Ascending aorta (tissue), 2 donors: ENCODE data around the gene ATP1B2. TPM values are rescaled to one million over a fixed set of nuclear protein-coding genes. Genes with fewer than 3 reads are reported as not detected.
"Not testable (repeated sequence)": the region's sequence is repeated elsewhere in the genome, so short reads cannot be mapped to it uniquely, and the experiment has no call there.

ENCODE experiments used
- DNase-seq, 2 donors: peaks; one replicate each; pipeline ENCODE4 v3.0.0-alpha.2; 2019; ENCODE audit warnings: low spot score in 2 of 2
- H3K27ac ChIP-seq, 2 donors: fragments of 200-600 bp; sonication (generic); one replicate each; pipeline ENCODE4 v1.5.1; 2016 to 2017; ENCODE audit warnings: mild to moderate bottlenecking in 1 of 2
- H3K27me3 ChIP-seq: fragments of 200-600 bp; sonication (generic); one replicate; pipeline ENCODE4 v1.5.1; 2017
- H3K36me3 ChIP-seq, 2 donors: fragments of 200-600 bp; sonication (generic); one replicate each; pipeline ENCODE4 v1.5.1; 2016
- H3K4me1 ChIP-seq, 2 donors: fragments of 200-600 bp; sonication (generic); one replicate each; pipeline ENCODE4 v1.5.1; 2016 to 2017; ENCODE audit warnings: mild to moderate bottlenecking in 1 of 2
- H3K4me3 ChIP-seq, 2 donors: fragments of 200-600 bp; sonication (generic); one replicate each; pipeline ENCODE4 v1.5.1; 2016 to 2017; ENCODE audit warnings: mild to moderate bottlenecking in 1 of 2
- H3K9me3 ChIP-seq, 2 donors: fragments of 200-600 bp; sonication (generic); one replicate each; pipeline ENCODE4 v1.5.1; 2016
- CTCF ChIP-seq, 3 experiments: fragments of 200-600 bp in 2 of 3; fragments of 450-650 bp in 1 of 3; sonication (generic) in 2 of 3; IDR thresholded peaks; one replicate each; pipeline ENCODE4 v1.5.1; 2016 to 2019; ENCODE audit warnings: antibody characterized with exemption in 3 of 3, mild to moderate bottlenecking in 1 of 3, moderate library complexity in 1 of 3
- intact Hi-C: fragments of 100-400 bp; cut with DNase I; formaldehyde crosslinking; loops from one replicate; pipeline ENCODE4 v1.15.1; 2023
- total RNA-seq: library from RNA; depleted of rRNA; stranded (reverse); fragments of >200 nt; gene quantifications from one replicate; pipeline ENCODE4 v1.1.0, GENCODE V29; 2016

ATP1B2 gene
- total RNA-seq, 1 donor from 2014 or later: 0.11 TPM

GRCh38 chr17:7623661-7624060 is 27.1 kb upstream of the ATP1B2 start:
- TF ChIP-seq CTCF (IDR thresholded peaks at IDR 0.05): no peak
- Histone ChIP-seq H3K4me1 (peaks cover 0 to 4% of the 10 kb centered on the region in 2 donors), H3K4me3 (no peak overlapping the region), H3K9me3 (no peaks in the 10 kb centered on the region), H3K27ac (no peak overlapping the region), H3K27me3 (no peaks in the 10 kb centered on the region), H3K36me3 (no peaks in the 10 kb centered on the region)
- no peak for DNase-seq
- intact Hi-C loops: no loop called here

- not testable (repeated sequence) for H3K4me1 ChIP-seq, H3K36me3 ChIP-seq, H3K4me3 ChIP-seq, H3K27ac ChIP-seq, H3K9me3 ChIP-seq, H3K27me3 ChIP-seq, DNase-seq
- intact Hi-C loops: loop anchor here (2.0 kb wide), 1 partner anchor 63 kb away; the partner anchor contains the start of gene WRAP53
Observed at GRCh38 chr17:7625749-7626148, 25.0 kb upstream of the ATP1B2 start.

GRCh38 chr17:7626307-7626706 is 24.4 kb upstream of the ATP1B2 start:
- Histone ChIP-seq H3K4me1 (peaks cover 0 to 4% of the 10 kb centered on the region in 2 donors), H3K27ac (no peak overlapping the region), H3K4me3 (no peak overlapping the region), H3K27me3 (no peaks in the 10 kb centered on the region), H3K36me3 (no peaks in the 10 kb centered on the region), H3K9me3 (no peaks in the 10 kb centered on the region)
- TF ChIP-seq CTCF (IDR thresholded peaks at IDR 0.05): no peak
- intact Hi-C loops: loop anchor here (2.0 kb wide), 1 partner anchor 62 kb away; the partner anchor contains the start of gene WRAP53
- no peak for DNase-seq

- H3K9me3 ChIP-seq: no peaks in the 10 kb centered on the region
- no peak for DNase-seq
- peak overlapping the region; percentile 70 to 76 for H3K4me3 ChIP-seq
- TF ChIP-seq CTCF (IDR thresholded peaks at IDR 0.05): no peak
- intact Hi-C loops: loop anchor here (1.0 to 2.0 kb wide), 2 partner anchors 12 to 62 kb away; partner anchors contain the start of gene WRAP53
- H3K36me3 ChIP-seq: no peaks in the 10 kb centered on the region
- H3K27ac ChIP-seq: peak overlapping the region; percentile 82 to 83
- H3K4me1 ChIP-seq: peaks cover 0 to 4% of the 10 kb centered on the region in 2 donors
- H3K27me3 ChIP-seq: no peaks in the 10 kb centered on the region
Observed at GRCh38 chr17:7626956-7627249, 23.8 kb upstream of the ATP1B2 start.

GRCh38 chr17:7627250-7628121 is 23.2 kb upstream of the ATP1B2 start, which contains the start of gene SAT2:
Gene SAT2 (minus strand): TSS chr17:7627821. CDS start chr17:7627635, 186 bp downstream.
- H3K27me3 ChIP-seq: no peaks in the 10 kb centered on the region
- peak within 1 kb of the TSS; percentile 70 to 76 for H3K4me3 ChIP-seq
- DNase-seq: peak; percentile 80 to 96
- TF ChIP-seq CTCF (IDR thresholded peaks at IDR 0.05): no peak
- peaks cover 0 to 4% of the 10 kb centered on the region in 2 donors for H3K4me1 ChIP-seq
- no peaks in the 10 kb centered on the region for H3K9me3 ChIP-seq
- no peaks in the 10 kb centered on the region for H3K36me3 ChIP-seq
- H3K27ac ChIP-seq: peak within 1 kb of the TSS; percentile 82 to 83
- intact Hi-C loops: loop anchor here (1.0 to 2.0 kb wide), 2 partner anchors 12 to 61 kb away; partner anchors contain the start of gene WRAP53

GRCh38 chr17:7629939-7630571 is 20.7 kb upstream of the ATP1B2 start, which contains the start of gene SHBG:
Gene SHBG (plus strand): TSS chr17:7630135. CDS start chr17:7630173, 38 bp downstream.
- no peak for DNase-seq
- Histone ChIP-seq H3K4me3 (no peak within 1 kb of the TSS), H3K4me1 (peaks cover 0 to 4% of the 10 kb centered on the region in 2 donors), H3K36me3 (no peaks in the 10 kb centered on the region), H3K27me3 (no peaks in the 10 kb centered on the region), H3K27ac (no peak within 1 kb of the TSS), H3K9me3 (no peaks in the 10 kb centered on the region)
- intact Hi-C loops: no loop called here
- no peak for TF ChIP-seq CTCF (IDR thresholded peaks at IDR 0.05)
